Astrocyte of the hippocampus (primary cell): ENCODE results near the gene MALAT1.
"Not testable (repeated sequence)": the region's sequence is repeated elsewhere in the genome, so short reads cannot be mapped to it uniquely, and the experiment has no call there.

Experiments used
- DNase-seq: peaks from one replicate; pipeline ENCODE4 v3.0.0; 2011; ENCODE audit warnings: low read depth, low spot score

MALAT1 gene

DNA sequence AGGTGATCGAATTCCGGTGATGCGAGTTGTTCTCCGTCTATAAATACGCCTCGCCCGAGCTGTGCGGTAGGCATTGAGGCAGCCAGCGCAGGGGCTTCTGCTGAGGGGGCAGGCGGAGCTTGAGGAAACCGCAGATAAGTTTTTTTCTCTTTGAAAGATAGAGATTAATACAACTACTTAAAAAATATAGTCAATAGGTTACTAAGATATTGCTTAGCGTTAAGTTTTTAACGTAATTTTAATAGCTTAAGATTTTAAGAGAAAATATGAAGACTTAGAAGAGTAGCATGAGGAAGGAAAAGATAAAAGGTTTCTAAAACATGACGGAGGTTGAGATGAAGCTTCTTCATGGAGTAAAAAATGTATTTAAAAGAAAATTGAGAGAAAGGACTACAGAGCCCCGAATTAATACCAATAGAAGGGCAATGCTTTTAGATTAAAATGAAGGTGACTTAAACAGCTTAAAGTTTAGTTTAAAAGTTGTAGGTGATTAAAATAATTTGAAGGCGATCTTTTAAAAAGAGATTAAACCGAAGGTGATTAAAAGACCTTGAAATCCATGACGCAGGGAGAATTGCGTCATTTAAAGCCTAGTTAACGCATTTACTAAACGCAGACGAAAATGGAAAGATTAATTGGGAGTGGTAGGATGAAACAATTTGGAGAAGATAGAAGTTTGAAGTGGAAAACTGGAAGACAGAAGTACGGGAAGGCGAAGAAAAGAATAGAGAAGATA, at the start of gene MALAT1:
TSS of gene MALAT1 (plus strand) at position 69 of the 736 bp plus-strand sequence.
- DNase-seq, result peak; percentile 97

DNA sequence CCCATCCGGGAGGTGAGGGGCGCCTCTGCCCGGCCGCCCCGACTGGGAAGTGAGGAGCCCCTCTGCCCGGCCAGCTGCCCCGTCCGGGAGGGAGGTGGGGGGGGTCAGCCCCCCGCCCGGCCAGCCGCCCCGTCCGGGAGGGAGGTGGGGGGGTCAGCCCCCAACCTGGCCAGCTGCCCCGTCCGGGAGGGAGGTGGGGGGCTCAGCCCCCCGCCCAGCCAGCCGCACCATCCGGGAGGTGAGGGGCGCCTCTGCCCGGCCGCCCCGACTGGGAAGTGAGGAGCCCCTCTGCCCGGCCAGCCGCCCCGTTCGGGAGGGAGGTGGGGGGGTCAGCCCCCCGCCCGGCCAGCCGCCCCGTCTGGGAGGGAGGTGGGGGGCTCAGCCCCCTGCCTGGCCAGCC, 47.5 kb upstream of the MALAT1 start:
- DNase-seq, result not testable (repeated sequence)

- not testable (repeated sequence) for DNase-seq
These were observed 46.6 kb upstream of the MALAT1 start for GRCh38 chr11:65452259-65452658.

- peak; percentile 29 for DNase-seq
These were observed 45.9 kb upstream of the MALAT1 start for GRCh38 chr11:65452806-65453490.

DNA sequence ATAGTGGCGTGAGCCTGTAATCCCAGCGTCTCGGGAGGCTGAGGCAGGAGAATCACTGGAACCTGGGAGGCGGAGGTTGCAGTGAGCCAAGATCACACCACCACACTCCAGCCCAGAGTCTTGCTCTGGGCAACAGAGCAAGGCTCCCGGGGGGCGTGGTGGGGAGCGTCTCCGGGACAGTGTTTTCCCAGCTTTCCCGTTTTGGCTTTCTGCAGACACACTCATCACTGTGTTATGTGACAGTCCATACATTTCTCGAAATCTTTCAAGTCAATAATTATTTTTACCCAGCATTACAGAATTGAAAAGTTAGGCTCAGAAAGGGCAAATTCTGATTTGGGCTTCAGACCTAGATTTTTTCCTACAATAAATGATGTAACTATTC, 44.5 kb upstream of the MALAT1 start:
- peak; percentile 31 for DNase-seq

GRCh38 chr11:65454696-65455456, 44.0 kb upstream of the MALAT1 start:
- peak; percentile 92 for DNase-seq

- DNase-seq, result no peak
These were observed 42.4 kb upstream of the MALAT1 start for GRCh38 chr11:65456418-65456817.

GRCh38 chr11:65459552-65459951, 39.3 kb upstream of the MALAT1 start:
- no peak for DNase-seq

DNA sequence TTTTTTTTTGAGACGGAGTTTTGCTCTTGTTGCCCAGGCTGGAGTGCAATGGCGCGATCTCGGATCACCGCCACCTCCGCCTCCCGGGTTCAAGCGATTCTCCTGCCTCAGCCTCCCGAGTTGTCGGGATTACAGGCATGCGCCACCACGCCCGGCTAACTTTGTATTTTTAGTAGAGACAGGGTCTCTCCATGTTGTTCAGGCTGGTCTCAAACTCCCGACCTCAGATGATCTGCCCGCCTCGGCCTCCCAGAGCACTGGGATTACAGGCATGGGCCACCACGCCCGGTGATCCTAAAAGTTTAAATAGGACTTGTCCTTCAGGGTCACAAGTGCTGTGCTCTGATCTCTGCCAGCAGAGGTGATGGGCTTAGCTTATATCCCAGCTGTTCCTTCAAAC, 33.4 kb upstream of the MALAT1 start:
- DNase-seq, result not testable (repeated sequence)

GRCh38 chr11:65467306-65467705, 31.5 kb upstream of the MALAT1 start:
- DNase-seq, result not testable (repeated sequence)

DNA sequence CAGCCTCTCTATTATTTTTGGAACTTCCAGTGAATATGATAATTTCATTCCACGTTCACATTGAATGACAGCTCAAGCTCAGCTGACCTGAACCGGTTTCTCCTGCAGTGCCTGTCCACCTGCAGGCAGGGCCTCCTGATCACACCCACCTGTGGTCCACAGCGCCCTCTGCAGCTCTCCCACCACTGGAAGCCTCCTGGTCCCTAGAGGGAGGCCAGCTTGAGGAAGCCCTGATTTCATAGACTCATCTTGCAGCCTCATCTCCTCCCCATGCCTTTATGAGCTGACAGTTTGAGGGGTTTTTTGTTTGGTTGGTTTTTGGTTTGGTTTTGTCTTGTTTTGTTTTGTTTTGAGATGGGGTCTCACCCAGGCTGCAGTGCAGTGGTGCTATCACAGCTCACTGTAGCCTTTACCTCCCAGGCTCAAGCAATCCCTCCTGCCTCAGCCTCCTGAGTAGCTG, 29.9 kb upstream of the MALAT1 start:
- no peak for DNase-seq

- no peak for DNase-seq
These were observed 28.3 kb upstream of the MALAT1 start for GRCh38 chr11:65470433-65471049.

GRCh38 chr11:65471447-65471891, 27.4 kb upstream of the MALAT1 start:
- peak; percentile 82 for DNase-seq

DNA sequence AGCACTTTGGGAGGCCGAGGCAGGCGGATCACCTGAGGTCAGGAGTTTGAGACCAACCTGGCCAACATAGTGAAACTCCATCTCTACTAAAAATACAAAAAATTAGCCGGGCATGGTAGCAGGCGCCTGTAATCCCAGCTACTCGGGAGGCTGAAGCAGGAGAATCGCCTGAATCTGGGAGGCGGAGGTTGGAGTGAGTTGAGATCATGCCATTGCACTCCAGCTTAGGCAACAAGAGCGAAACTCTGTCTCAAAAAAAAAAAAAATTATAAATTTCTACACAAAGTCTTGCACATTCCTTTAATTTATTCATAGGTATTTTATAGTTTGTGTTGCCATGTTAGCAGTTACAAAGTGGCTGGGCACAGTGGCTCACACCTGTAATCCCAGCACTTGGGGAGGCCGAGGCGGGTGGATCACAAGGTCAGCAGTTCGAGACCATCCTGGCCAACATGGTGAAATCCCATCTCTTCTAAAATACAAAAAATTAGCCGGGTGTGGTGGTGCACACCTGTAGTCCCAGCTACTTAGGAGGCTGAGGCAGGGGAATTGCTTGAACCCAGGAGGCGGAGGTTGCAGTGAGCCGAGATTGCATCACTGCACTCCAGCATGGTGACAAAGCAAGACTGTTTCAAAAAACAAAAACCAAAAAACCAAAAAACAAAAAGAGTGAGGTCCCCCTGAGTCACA, 26.1 kb upstream of the MALAT1 start:
- not testable (repeated sequence) for DNase-seq

DNA sequence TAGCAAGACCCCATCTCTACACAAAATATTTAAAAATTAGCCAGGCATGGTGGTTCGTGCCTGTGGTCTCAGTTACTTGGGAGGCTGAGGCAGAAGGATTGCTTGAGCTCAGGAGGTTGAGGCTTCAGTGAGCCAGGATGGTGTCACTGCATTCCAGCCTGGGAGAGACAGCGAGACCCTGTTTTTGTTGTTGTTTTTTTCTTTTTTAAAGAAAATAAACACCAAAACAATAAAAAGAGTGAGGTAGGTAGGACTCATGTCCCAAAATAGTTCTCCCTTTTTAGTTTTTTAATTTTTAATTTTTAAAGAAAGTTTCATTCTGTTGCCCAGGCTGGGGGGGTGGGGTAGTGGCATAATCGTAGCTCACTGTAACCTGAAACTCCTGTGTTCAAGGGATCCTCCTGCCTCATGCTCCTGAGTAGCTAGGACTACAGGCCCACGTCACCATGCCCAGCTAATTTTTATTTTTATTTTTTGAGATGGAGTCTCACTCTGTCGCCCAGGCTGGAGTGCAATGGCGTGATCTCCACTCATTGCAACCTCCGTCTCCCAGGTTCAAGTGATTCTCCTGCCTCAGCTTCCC, 25.5 kb upstream of the MALAT1 start:
- DNase-seq, result no peak

- no peak for DNase-seq
These were observed 24.0 kb upstream of the MALAT1 start for GRCh38 chr11:65474864-65475263.

GRCh38 chr11:65476632-65477148, 22.2 kb upstream of the MALAT1 start:
- DNase-seq, result no peak

DNA sequence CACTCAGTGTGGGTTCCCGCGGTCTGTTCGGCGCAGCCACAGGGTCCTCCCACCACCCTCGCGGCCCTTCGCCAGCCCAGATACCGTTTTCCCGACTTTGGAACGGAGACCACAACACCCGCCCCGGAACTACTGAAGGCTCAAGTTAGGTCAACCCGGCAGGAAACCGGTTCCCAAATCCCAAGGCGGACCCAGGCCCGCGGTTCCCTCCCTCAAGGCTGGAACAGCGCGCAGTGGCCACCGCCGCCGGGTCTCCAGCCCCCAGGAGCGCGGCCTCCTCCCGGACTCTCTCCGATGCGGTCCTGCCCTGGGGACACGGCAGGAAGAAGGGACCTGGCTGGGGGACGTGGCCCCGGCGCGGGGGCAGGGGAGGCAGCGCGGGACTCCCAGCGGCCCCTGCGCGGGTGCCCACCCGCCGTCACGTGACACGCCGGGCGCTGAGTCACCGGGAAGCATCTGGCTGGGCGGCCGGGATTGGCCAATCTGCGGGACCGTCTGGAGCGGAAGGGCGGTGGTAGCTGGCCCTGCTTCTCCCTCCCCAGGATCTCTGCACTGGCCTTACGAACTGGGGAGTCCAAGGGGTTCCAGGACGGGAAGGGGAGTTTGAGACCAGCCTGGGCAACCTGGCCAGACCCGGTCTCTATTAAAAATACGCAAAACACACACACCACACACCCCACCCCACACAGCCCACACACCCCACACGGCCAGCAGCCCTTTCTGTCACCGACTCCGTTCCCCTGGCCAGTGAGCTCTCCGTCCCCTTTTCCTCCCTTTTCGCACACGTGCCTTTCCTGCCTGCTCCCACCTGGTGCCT, 21.5 kb upstream of the MALAT1 start:
- peak; percentile 99 for DNase-seq

- peak; percentile 71 for DNase-seq
These were observed 20.3 kb upstream of the MALAT1 start for GRCh38 chr11:65478388-65479183.
